Adrenal gland (tissue), 12 donors: Measurements from ENCODE around the gene KIF5C. TPM values are rescaled to one million over a fixed set of nuclear protein-coding genes. Genes with fewer than 3 reads are reported as not detected.
"Not testable (repeated sequence)": the region's sequence is repeated elsewhere in the genome, so short reads cannot be mapped to it uniquely, and the experiment has no call there.

ENCODE experiments used
- DNase-seq, 7 donors: peaks; one replicate each; pipeline ENCODE4 v3.0.0-alpha.2; 2019 to 2020
- H3K27ac ChIP-seq, 5 donors: fragments of 200-600 bp; sonication (generic) in 4 of 5; 1 replicate in 3 of 5; 2 replicates in 2 of 5; pipeline versions ENCODE4 v1.5.1 to v1.8.0; 2016 to 2020; ENCODE audit warnings: mild to moderate bottlenecking in 1 of 5
- H3K27me3 ChIP-seq: fragments of 200-600 bp; 2 replicates; pipeline ENCODE4 v1.8.0; 2021
- H3K36me3 ChIP-seq, 2 donors: fragments of 200-600 bp; replicated peaks in 1 of 2; 1 replicate in 1 of 2; 2 replicates in 1 of 2; pipeline versions ENCODE4 v1.5.1 to v1.8.0; 2018 to 2022
- H3K4me1 ChIP-seq, 2 donors: fragments of 200-600 bp; replicated peaks in 1 of 2; 1 replicate in 1 of 2; 2 replicates in 1 of 2; pipeline versions ENCODE4 v1.5.1 to v1.8.0; 2018 to 2021
- H3K4me3 ChIP-seq, 4 donors: fragments of 200-600 bp; sonication (generic) in 3 of 4; one replicate each; pipeline ENCODE4 v1.5.1; 2016 to 2018
- H3K9me3 ChIP-seq, 3 donors: fragments of 200-600 bp; sonication (generic) in 1 of 3; replicated peaks in 1 of 3; 1 replicate in 2 of 3; 2 replicates in 1 of 3; pipeline versions ENCODE4 v1.5.1 to v1.8.0; 2016 to 2021
- POLR2A ChIP-seq, 2 donors: fragments of 450-650 bp; IDR thresholded peaks; one replicate each; pipeline ENCODE4 v1.6.1; 2017; ENCODE audit warnings: antibody characterized with exemption in 2 of 2, mild to moderate bottlenecking in 2 of 2, moderate library complexity in 1 of 2
- WGBS, 4 donors: extraction: QIAGEN DNeasy Blood & Tissue Kit in 2 of 4; methylation state at CpG; one replicate each; pipeline versions ENCODE4 v1.1.5 to v1.1.7; 2013 to 2017; 5-methylcytosine and 5-hydroxymethylcytosine counted together
- intact Hi-C, 2 donors: fragments of 100-400 bp; cut with DNase I; formaldehyde crosslinking; loops; one replicate each; pipeline versions ENCODE4 v1.14.1 to v1.15.0; 2022 to 2023
- polyA plus RNA-seq, 3 donors: library from polyadenylated mRNA; stranded (reverse); fragments of 200-250 nt in 2 of 3; fragments of 350-450 nt in 1 of 3; fragmentation: Illumina TruSeq in 1 of 3; extraction: RNeasy Lipid Tissue Mini Kit (QIAGEN cat#74804) in 1 of 3; gene quantifications; one replicate each; pipeline ENCODE4 v1.2.3, GENCODE V29; 2013 to 2014
- total RNA-seq, 9 donors: library from RNA; depleted of rRNA in 4 of 9; stranded (reverse); fragments of >200 nt in 4 of 9; fragments of 120-200 nt in 1 of 9; fragmentation: NEBNext Ultra II Directional in 1 of 9; extraction: Animal tissue kit (Norgen Biotek cat#: 25700) in 1 of 9; gene quantifications; one replicate each; pipeline versions ENCODE4 v1.1.0 to v1.2.4, GENCODE V29; 2013 to 2023
- TF ChIP-seq, protein P1 (sequence below), 6 experiments: fragments of 450-650 bp in 4 of 6; fragments of 200-600 bp in 2 of 6; sonication (generic) in 1 of 6; IDR thresholded peaks; 1 replicate in 5 of 6; 2 replicates in 1 of 6; pipeline versions ENCODE4 v1.5.1 to v1.8.0; 2016 to 2021; ENCODE audit warnings: antibody characterized with exemption in 6 of 6, mild to moderate bottlenecking in 2 of 6, moderate library complexity in 1 of 6
- donor health status: healthy with polysubstance abuse.
- donor health status: Bipolar disorder and iron deficiency.
- donor health status: DM: yes; HTN: yes; CAD: no.
- donor health status: DM: no; HTN: no; CAD: no.
- donor health status: DM: no; HTN: no; CAD: no.
- donor health status: DM: yes; HTN: yes; CAD: no.

The KIF5C gene
- total and polyA plus RNA-seq, 12 donors: 9.1 to 62.1 (median 19.3) TPM

DNA sequence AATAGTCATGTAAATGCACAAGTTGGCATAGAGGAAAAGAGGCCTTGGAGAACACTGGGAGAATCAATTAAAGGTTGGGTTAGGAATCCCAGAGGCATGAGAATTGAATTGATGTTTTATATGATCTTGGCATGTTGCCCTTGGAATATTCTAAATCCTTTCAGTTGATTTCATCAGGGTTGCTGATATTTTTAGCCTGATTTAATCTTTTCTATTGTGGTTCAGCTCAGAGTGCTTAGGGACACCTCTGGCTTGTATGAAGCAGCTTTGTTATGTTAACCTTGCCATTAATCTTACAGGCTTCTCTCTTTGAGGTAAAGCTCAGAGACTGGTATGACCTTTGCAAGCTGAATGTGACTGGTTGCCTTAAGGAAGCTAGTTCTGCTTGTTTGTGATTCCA is 99.1 kb downstream of the KIF5C start:
- intact Hi-C loops: no loop called here
- Histone ChIP-seq H3K36me3 (no peaks in the 10 kb centered on the region), H3K4me1 (no peaks in the 10 kb centered on the region), H3K4me3 (no peak overlapping the region), H3K9me3 (no peaks in the 10 kb centered on the region), H3K27ac (no peak overlapping the region), H3K27me3 (no peaks in the 10 kb centered on the region)
- no peak for TF ChIP-seq POLR2A (IDR thresholded peaks at IDR 0.05)
- no peak for DNase-seq

DNA sequence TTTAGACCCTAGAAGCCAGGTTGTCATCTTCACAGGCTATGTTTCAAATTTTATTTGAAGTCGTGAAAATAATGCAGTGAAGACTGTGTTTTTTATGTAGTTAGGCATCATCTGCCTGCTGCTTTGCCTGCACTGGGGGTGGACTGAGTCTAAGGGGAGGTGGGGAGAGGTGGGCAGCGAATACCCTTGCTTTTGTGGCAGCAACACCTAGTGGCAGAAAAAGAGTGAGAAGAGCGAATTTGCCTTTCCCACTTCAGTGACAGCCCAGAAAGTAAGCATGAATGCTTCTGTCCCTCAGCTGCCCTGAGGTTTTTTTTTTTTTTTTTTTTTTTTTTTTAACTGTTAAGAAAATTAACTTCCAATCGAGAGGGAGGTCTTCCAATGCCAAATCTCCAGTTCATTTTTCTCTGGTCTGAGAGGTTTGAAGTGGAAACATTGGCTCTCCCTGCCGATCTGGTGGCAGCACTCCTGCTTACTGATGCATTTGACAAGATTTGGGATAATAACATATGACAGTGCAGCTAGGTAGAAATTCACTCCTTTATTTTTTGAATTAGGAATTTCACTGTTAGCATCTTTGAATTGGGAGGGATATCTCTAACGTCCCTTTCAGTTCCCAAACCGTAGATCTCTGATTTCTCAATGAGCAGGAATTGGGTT is 103.1 kb downstream of the KIF5C start:
- no peak for TF ChIP-seq POLR2A (IDR thresholded peaks at IDR 0.05)
- TF ChIP-seq, protein P1, sequence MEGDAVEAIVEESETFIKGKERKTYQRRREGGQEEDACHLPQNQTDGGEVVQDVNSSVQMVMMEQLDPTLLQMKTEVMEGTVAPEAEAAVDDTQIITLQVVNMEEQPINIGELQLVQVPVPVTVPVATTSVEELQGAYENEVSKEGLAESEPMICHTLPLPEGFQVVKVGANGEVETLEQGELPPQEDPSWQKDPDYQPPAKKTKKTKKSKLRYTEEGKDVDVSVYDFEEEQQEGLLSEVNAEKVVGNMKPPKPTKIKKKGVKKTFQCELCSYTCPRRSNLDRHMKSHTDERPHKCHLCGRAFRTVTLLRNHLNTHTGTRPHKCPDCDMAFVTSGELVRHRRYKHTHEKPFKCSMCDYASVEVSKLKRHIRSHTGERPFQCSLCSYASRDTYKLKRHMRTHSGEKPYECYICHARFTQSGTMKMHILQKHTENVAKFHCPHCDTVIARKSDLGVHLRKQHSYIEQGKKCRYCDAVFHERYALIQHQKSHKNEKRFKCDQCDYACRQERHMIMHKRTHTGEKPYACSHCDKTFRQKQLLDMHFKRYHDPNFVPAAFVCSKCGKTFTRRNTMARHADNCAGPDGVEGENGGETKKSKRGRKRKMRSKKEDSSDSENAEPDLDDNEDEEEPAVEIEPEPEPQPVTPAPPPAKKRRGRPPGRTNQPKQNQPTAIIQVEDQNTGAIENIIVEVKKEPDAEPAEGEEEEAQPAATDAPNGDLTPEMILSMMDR (IDR thresholded peaks at IDR 0.05): no peak
- no peaks in the 10 kb centered on the region for H3K27me3 ChIP-seq
- H3K4me3 ChIP-seq: no peak overlapping the region
- H3K9me3 ChIP-seq: no peaks in the 10 kb centered on the region
- H3K36me3 ChIP-seq: no peaks in the 10 kb centered on the region
- no peak for DNase-seq
- intact Hi-C loops: no loop called here
- WGBS, 4 donors: 65 to 75% (median 73%) methylated on average over 7 of the region's 7 CpGs
- H3K4me1 ChIP-seq: no peaks in the 10 kb centered on the region
- H3K27ac ChIP-seq: no peak overlapping the region

DNA sequence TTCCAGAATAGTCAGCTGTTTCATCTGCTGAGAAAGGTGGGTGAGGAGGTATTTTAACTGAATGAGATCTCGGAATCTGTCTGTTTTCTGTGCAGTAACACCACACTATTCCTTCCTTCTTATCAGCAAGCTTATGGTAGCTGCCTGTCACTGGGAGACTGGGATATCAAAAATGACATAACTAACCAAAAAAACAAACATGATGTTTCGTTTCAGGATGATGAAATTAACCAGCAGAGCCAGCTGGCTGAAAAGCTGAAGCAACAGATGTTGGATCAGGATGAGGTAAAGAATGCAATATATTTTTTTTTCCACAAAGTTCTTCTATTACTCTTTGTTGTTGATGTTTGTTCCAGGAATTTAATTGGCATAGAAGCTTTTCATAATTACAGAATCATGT is 103.7 kb downstream of the KIF5C start:
- Histone ChIP-seq H3K9me3 (no peaks in the 10 kb centered on the region), H3K4me1 (no peaks in the 10 kb centered on the region), H3K27me3 (no peaks in the 10 kb centered on the region), H3K4me3 (no peak overlapping the region), H3K36me3 (no peaks in the 10 kb centered on the region), H3K27ac (no peak overlapping the region)
- intact Hi-C loops: no loop called here
- no peak for TF ChIP-seq POLR2A (IDR thresholded peaks at IDR 0.05)
- TF ChIP-seq, protein P1 (IDR thresholded peaks at IDR 0.05): no peak
- 46 to 56% (median 53%) methylated on average over 2 of the region's 2 CpGs for WGBS, 4 donors
- no peak for DNase-seq

DNA sequence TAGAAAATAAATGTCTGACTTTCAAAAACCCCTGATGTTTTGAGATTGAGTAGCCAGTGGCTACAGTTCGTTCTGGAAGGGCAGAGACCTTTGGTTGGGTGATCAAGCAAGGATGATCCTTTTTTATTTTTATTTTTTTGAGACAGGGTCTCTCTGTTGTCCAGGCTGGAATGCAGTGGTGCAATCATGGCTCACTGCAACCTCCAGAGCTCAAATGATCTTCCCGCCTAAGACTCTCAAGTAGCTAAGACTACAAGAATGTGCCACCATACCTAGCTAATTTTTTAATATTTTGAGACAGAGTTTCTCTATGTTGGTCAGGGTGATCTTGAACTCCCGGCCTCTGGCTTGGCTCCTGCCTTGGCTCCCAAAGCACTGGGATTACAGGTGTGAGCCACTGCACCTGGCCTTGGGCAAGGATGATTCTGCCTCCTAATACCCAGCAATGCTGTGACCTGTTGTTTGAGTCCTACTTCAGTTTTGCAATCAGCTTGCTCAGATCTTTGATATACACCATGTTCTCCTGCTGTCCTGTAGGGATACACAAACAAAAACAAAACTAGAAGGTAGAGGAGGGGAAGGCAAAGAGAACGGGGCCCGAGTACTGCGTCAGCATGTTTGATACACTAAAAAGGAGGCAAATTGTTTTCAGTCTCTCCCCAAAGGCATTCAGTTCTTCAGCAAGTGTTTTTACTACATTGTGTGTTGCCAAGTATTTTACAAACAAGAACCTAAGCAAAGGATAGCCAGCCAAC is 104.3 kb downstream of the KIF5C start:
- Histone ChIP-seq H3K4me1 (no peaks in the 10 kb centered on the region), H3K36me3 (no peaks in the 10 kb centered on the region), H3K9me3 (no peaks in the 10 kb centered on the region), H3K27me3 (no peaks in the 10 kb centered on the region), H3K27ac (no peak overlapping the region), H3K4me3 (no peak overlapping the region)
- 87 to 91% (median 90%) methylated on average over 6 of the region's 6 CpGs for WGBS, 4 donors
- no peak for DNase-seq
- intact Hi-C loops: no loop called here
- TF ChIP-seq, protein P1 (IDR thresholded peaks at IDR 0.05): no peak
- no peak for TF ChIP-seq POLR2A (IDR thresholded peaks at IDR 0.05)

DNA sequence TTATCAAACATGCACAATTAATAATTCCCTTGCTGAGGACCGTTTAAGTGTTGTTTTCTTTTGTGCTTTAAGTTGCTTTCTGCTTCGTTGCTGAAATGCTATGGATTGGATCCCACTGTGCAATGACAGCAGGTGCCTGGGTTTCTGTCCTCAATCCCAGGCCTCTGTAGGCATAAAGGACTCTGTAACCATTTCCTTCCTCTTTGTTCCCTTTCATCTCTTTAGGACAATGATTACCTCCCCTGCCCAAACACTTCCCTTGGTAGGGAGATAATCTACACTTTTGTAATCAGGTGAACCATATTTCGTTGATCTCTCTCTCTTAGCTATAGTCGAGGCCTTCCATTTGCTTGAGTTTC is 104.9 kb downstream of the KIF5C start:
- no peaks in the 10 kb centered on the region for H3K36me3 ChIP-seq
- WGBS, 4 donors: 65 to 86% (median 76%) methylated on average over 4 of the region's 4 CpGs
- no peak overlapping the region for H3K27ac ChIP-seq
- H3K27me3 ChIP-seq: no peaks in the 10 kb centered on the region
- no peaks in the 10 kb centered on the region for H3K4me1 ChIP-seq
- no peaks in the 10 kb centered on the region for H3K9me3 ChIP-seq
- H3K4me3 ChIP-seq: no peak overlapping the region
- no peak for DNase-seq
- intact Hi-C loops: no loop called here
- no peak for TF ChIP-seq POLR2A (IDR thresholded peaks at IDR 0.05)
- TF ChIP-seq, protein P1 (IDR thresholded peaks at IDR 0.05): no peak

DNA sequence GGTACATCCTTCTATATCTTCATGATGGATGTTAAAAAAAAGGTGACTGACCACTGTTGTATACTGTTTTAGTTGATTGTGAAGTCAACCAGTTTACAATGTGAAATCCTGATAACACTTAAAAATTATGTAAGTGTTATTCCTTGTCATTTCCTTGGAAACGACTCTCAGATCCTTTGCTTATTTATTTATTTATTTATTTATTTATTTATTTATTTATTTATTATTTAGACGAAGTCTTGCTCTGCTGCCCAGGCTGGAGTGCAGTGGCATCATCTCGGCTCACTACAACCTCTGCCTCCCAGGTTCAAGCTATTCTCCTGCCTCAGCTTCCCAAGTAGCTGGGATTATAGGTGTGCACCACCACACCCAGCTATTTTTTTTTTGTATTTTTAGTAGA is 105.5 kb downstream of the KIF5C start:
- H3K4me1 ChIP-seq, intact Hi-C loops, H3K9me3 ChIP-seq, H3K27ac ChIP-seq, H3K36me3 ChIP-seq, DNase-seq, H3K4me3 ChIP-seq, H3K27me3 ChIP-seq: not testable (repeated sequence)
- WGBS, 4 donors: 89 to 96% (median 92%) methylated on average over 3 of the region's 3 CpGs
